Pons (tissue), 1 donor: ENCODE measurements around the gene SPINK6.

ENCODE experiments used
- DNase-seq: peaks from one replicate; pipeline ENCODE4 v3.0.0-alpha.2; 2016; ENCODE audit warnings: low spot score

The SPINK6 gene

GRCh38 chr5:148224117-148224742 lies 21.4 kb downstream of the SPINK6 start:
- no peak for DNase-seq

DNA sequence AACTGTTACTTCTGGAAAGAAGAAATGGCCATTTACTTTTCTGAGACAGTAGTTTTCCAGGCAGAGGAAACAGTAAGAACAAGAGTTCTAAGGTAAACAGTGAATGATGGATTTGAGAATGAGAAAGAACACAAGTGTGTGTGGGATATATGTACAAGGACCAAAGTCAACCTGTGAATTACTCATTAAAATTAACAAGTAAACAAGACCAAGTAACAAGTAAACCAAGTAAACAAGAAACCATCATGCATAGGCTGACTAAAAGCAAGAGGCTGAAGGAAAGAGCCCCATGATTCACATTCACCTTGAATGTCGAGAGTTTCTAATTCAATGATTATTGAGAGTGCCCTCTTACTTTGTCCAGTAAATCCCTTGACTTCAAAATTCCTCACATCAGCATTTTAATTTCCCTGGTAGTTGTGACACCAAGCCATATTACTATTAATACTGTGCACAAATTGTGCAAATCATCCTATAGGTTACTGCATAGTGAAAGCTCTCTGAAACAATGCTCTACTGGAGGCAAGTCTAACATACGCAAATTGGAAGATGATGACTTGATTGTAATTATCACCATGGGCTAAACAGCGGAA lies 25.6 kb downstream of the SPINK6 start:
- DNase-seq = no peak

- DNase-seq = no peak
Measured at GRCh38 chr5:148229840-148230239, 27.0 kb downstream of the SPINK6 start.

DNA sequence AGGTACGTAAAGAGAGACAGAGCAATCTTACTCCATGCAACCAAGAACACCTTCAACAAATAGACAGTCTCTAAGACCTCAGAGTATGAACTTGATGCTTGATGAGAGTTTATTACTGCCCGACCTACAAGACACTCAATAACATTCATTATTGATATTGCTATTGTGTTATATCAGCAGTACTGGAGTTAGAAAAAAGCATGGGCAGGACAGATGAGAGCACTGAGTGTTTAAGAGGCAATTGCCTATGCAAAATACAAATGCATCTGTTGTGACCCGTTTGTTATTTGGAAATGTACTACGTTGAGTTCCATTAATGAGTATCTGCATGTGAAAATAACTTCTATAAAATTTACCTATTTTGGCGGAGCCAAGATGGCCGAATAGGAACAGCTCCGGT lies 27.4 kb downstream of the SPINK6 start:
- DNase-seq = no peak

GRCh38 chr5:148237785-148238417 lies 35.1 kb downstream of the SPINK6 start:
- DNase-seq = no peak

DNA sequence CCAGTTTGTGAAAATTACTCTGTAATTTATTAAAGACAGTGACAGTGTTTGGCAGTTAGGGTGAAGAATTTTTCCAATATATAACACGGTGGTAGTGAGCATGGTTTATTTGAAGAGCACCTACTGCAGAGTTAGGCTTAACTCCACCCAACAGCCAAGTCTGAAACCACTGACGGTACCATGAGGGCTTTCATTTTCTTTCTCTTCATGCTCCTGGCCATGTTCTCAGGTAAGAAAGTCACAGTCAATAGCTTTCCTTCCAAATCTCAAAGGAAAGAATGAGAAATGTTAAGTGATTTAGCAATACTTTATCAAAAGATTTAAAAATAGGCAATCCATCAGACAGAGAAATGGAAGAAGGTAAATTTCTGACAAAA lies 35.6 kb downstream of the SPINK6 start, which contains the start of gene MARCOL:
Gene MARCOL (plus strand): TSS at position 108 of the 377 bp plus-strand sequence. CDS start 73 bp downstream, at position 181.
- DNase-seq = no peak

- no peak for DNase-seq
Measured at GRCh38 chr5:148248894-148249293, 46.1 kb downstream of the SPINK6 start.

GRCh38 chr5:148255456-148255855 lies 52.6 kb downstream of the SPINK6 start:
- DNase-seq = no peak

GRCh38 chr5:148259288-148259687 lies 56.4 kb downstream of the SPINK6 start:
- DNase-seq = no peak

DNA sequence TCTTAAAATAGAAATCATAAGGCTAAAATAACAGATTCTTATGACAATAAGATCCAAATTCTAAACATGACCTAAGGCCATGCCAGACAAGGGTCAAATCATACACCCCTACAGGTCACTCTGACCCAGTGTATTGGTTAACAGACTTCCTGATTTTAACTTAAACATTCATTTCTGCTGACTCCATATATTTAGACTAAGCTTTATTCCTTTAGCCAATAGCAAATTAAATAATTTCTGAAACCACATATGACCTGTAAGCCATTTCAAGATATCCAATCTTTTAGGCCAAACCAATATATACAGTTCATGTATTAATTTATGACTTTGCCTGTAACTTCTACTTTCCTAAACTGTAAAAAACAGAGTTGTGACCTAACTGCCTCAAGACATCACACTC lies 58.4 kb downstream of the SPINK6 start:
- no peak for DNase-seq
